OCI-LY3 (cell line): Measurements from ENCODE around the gene IL18.
"Not testable (repeated sequence)": the region's sequence is repeated elsewhere in the genome, so short reads cannot be mapped to it uniquely, and the experiment has no call there.

Experiments
- H2AFZ ChIP-seq: fragments of 200-600, 300-600 bp; shearing (Covaris generic); 2 replicates; pipeline ENCODE4 v1.6.0; 2014; ENCODE audit warnings: antibody characterized with exemption, low read depth, low read length
- H3K27ac ChIP-seq: fragments of 200-600, 300-600 bp; sonication (generic); 2 replicates; pipeline ENCODE4 v1.5.1; 2014; ENCODE audit warnings: mild to moderate bottlenecking, low read length, moderate library complexity, mixed read lengths
- H3K27me3 ChIP-seq: fragments of 200-600, 300-600 bp; sonication (generic); 2 replicates; pipeline ENCODE4 v1.6.1; 2014; ENCODE audit warnings: low read depth, low read length, mixed read lengths
- H3K36me3 ChIP-seq: fragments of 200-600, 300-600 bp; sonication (generic); replicated peaks from 2 replicates; pipeline ENCODE3; 2014; ENCODE audit warnings: low read depth, low read length, mixed read lengths
- H3K4me1 ChIP-seq: fragments of 300-600, 200-600 bp; sonication (generic); 2 replicates; pipeline ENCODE4 v1.6.1; 2014; ENCODE audit warnings: low read length, mixed read lengths
- H3K4me2 ChIP-seq: fragments of 200-600, 300-600 bp; sonication (generic); 2 replicates; pipeline ENCODE4 v1.6.1; 2014; ENCODE audit warnings: low read length, mixed read lengths
- H3K4me3 ChIP-seq: fragments of 300-600, 200-600 bp; sonication (generic); 2 replicates; pipeline ENCODE4 v1.5.1; 2014; ENCODE audit warnings: antibody characterized with exemption, mild to moderate bottlenecking, low read length, moderate library complexity
- H3K79me2 ChIP-seq: fragments of 300-600, 200-600 bp; shearing (Covaris generic); 2 replicates; pipeline ENCODE4 v1.6.1; 2014; ENCODE audit warnings: mild to moderate bottlenecking, low read length, mixed read lengths
- H3K9ac ChIP-seq: fragments of 300-600, 200-600 bp; shearing (Covaris generic); 2 replicates; pipeline ENCODE4 v1.6.0; 2014; ENCODE audit warnings: mild to moderate bottlenecking, low read length, moderate library complexity
- H3K9me3 ChIP-seq: fragments of 200-600, 300-600 bp; shearing (Covaris generic); 2 replicates; pipeline ENCODE4 v1.6.1; 2014; ENCODE audit warnings: low read length, mixed read lengths; ENCODE audit not compliant: insufficient read depth
- H4K20me1 ChIP-seq: fragments of 200-600, 300-600 bp; sonication (generic); 2 replicates; pipeline ENCODE4 v1.6.1; 2016; ENCODE audit warnings: low read length, mixed read lengths; ENCODE audit not compliant: insufficient read depth
- EZH2phosphoT487 ChIP-seq: fragments of 200-600 bp; shearing (Covaris generic); IDR thresholded peaks from 2 replicates; pipeline ENCODE4 v1.6.1; 2018; ENCODE audit warnings: antibody characterized with exemption, mixed run types, low read depth
- TF ChIP-seq, protein P1 (sequence below): fragments of 200-600, 300-600 bp; sonication (generic); IDR thresholded peaks from 2 replicates; pipeline ENCODE4 v1.5.1; 2014; ENCODE audit warnings: antibody characterized with exemption, low read length, low read depth

Gene IL18

DNA sequence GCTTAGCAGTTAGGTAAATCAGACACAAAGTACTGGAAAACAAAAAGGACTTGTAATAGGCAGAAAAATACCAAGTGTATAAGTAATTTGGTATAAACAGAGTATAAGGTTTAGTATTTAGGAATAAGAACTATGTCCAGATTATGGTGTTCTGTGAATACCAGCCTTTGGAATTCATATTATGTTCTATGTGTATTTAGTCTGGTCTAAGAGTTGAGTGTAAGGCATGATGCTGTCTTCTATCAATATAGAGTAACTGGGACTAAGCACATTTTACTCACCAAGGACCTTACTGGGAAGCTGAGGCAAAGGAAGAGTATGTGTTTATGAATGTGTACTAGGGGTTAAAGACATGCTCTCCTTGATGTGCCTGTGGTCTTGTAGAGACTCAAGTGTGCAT lies 67.7 kb downstream of the IL18 start:
- Histone ChIP-seq H3K27ac (no peak overlapping the region), H3K4me1 (no peaks in the 10 kb centered on the region), H3K4me2 (no peak overlapping the region), H3K36me3 (peaks cover 17% of the 10 kb centered on the region), H3K9ac (no peak overlapping the region), H3K79me2 (no peaks in the 10 kb centered on the region), H2AFZ (no peak overlapping the region), H3K27me3 (no peaks in the 10 kb centered on the region), H3K9me3 (no peaks in the 10 kb centered on the region), H4K20me1 (no peaks in the 10 kb centered on the region), H3K4me3 (no peak overlapping the region)
- no peak for TF ChIP-seq EZH2phosphoT487
- TF ChIP-seq, protein P1, sequence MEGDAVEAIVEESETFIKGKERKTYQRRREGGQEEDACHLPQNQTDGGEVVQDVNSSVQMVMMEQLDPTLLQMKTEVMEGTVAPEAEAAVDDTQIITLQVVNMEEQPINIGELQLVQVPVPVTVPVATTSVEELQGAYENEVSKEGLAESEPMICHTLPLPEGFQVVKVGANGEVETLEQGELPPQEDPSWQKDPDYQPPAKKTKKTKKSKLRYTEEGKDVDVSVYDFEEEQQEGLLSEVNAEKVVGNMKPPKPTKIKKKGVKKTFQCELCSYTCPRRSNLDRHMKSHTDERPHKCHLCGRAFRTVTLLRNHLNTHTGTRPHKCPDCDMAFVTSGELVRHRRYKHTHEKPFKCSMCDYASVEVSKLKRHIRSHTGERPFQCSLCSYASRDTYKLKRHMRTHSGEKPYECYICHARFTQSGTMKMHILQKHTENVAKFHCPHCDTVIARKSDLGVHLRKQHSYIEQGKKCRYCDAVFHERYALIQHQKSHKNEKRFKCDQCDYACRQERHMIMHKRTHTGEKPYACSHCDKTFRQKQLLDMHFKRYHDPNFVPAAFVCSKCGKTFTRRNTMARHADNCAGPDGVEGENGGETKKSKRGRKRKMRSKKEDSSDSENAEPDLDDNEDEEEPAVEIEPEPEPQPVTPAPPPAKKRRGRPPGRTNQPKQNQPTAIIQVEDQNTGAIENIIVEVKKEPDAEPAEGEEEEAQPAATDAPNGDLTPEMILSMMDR = no peak

DNA sequence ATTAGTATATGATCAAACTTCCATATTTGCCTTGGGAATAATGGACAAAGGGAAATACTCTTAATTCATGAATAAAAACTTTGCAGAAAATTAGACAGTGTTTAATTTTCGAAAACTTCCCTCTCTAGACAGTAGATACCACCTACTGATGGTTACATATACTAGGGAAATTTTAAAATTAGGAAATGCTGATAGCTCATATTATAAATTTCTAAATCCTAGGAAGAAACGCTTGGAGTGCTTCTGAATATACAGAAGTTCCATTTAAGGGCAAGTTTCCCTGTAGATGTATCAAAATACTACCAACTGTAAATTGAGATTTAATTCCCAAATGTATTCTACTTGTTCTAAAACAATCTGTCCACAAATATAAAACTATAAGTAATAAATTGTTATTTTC lies 68.6 kb downstream of the IL18 start:
- not testable (repeated sequence) for H3K4me3 ChIP-seq, H4K20me1 ChIP-seq, H3K27ac ChIP-seq, H3K9me3 ChIP-seq, H3K9ac ChIP-seq, H2AFZ ChIP-seq, H3K4me1 ChIP-seq, H3K4me2 ChIP-seq, H3K27me3 ChIP-seq, H3K79me2 ChIP-seq
- peaks cover 19% of the 10 kb centered on the region for H3K36me3 ChIP-seq
